ENCODE data around the gene UNKL. TPM values are rescaled to one million over a fixed set of nuclear protein-coding genes. Genes with fewer than 3 reads are reported as not detected.

Gene UNKL
- total and polyA plus RNA-seq, 2 of the 8 experiments (the other 6 are each of a cell fraction or from before 2014, with no cell fraction given) = 25.1 to 31.8 TPM

DNA sequence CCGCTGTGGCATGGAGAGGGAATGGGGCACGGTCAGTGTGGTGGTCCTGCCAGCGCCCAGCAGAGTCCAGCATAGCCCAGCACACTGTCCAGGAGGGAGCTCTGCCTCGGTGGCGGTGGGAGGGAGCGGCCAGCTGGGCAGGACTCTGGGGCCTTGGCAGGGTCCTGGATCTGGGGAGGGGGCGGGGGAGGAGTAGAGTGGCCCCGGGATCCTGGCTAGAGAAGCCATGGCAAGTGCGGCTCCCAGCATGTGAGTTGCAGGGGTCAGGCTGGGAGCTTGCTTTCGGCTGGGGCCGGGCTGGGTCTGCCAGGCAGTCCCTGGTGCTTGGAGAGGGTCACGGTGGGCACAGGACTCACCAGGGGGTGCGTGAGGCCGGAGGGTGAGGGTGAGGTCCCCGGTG lies 58.9 kb downstream of the UNKL start (continued):
- no peak for TF ChIP-seq NANOG (IDR thresholded peaks at IDR 0.05; ENCODE audit: insufficient read depth, low read depth, low read length, poor library complexity, severe bottlenecking)
- no peak for TF ChIP-seq SIX5 (IDR thresholded peaks at IDR 0.05; ENCODE audit: low read depth, low read length)
